ENCODE data around the gene FGFBP3.

DNA sequence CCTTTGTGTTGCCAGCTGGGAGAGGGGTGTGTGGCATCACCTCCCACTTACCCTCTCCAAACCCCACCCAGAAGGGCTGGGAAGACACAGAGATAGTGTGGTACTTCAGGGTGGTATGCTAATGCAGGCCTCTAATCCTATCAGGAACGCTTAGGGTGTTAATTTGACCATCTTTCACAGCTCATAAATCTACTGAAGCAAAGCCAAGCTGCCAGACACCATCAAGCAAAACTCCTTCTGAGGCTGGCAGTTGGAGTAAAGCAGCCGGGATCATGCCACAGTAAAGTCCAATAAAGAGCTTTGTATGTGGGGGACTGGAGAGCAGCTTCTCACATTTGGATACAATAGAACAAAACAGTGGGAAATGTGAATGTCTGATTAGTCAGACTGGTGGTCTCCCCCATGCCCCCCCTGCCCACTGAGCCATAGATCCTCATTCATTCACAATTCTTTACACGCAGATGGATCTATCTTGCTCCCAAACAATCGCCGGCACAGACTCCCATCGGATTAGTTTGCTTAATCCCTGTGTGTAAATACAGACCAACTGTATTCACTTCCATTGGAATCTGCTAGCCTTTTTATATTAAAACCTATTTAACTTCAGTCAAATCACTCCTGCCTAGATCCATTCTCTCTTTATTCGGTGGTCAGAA lies 29.6 kb downstream of the FGFBP3 start:
- TF ChIP-seq POLR2AphosphoS5 (IDR thresholded peaks at IDR 0.05; ENCODE audit: low read depth, low read length) = no peak
- TF ChIP-seq, protein P1, sequence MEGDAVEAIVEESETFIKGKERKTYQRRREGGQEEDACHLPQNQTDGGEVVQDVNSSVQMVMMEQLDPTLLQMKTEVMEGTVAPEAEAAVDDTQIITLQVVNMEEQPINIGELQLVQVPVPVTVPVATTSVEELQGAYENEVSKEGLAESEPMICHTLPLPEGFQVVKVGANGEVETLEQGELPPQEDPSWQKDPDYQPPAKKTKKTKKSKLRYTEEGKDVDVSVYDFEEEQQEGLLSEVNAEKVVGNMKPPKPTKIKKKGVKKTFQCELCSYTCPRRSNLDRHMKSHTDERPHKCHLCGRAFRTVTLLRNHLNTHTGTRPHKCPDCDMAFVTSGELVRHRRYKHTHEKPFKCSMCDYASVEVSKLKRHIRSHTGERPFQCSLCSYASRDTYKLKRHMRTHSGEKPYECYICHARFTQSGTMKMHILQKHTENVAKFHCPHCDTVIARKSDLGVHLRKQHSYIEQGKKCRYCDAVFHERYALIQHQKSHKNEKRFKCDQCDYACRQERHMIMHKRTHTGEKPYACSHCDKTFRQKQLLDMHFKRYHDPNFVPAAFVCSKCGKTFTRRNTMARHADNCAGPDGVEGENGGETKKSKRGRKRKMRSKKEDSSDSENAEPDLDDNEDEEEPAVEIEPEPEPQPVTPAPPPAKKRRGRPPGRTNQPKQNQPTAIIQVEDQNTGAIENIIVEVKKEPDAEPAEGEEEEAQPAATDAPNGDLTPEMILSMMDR (IDR thresholded peaks at IDR 0.05) = no peak

Measured in Panc1 (cell line).